ENCODE data around the gene ASB16. TPM values are rescaled to one million over a fixed set of nuclear protein-coding genes. Genes with fewer than 3 reads are reported as not detected.
A peak's percentile ranks its signal among the peaks of the same experiment; 100 is the strongest.

Gene ASB16
- total and polyA plus RNA-seq, 2 donors (not counting 3 experiments of a cell fraction or from before 2014, with no cell fraction given): not detected

DNA sequence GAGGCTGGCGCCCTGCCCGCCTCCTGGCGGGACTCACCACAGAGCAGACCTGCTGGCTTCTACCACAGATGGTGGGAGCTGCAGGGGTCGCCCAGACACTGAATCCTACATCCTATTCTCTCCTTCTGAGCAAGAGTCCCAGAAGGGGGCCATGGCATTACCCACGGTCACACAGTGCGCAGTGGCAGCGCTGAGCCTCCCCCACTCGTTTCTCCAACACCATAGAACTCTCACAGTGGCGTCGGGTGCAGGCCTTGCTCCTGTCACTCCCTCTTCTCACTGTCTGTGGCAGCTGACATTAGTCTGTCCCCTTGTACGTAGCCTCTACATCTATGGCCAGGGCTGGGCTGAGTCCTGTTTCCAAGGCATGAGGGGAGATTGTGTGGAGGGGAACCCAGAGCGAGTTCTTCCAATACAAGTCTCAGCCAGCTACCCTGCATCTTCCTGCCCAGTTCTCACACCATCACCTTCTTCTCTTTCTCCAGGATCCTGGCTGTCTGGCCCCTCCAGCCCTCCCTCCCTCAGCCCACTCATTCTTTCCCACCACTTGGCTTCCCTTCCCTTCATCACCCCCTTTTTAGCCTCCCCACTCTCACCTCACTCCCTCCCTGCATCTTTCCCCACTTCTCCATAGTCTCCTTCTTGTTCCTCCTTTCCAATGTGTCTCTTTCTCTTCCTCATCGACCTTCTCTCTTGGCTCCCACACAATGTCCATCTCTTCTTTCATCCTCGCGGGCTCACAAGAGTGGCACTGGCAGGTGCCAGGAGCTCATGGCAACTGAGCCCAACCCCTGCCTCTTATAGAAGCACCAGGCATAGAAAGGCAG, 43.1 kb downstream of the ASB16 start:
- H2AFZ ChIP-seq (ENCODE audit: low read depth, low read length): no peak overlapping the region
- CTCF ChIA-PET: interaction anchor here (0.9 to 4.5 kb wide), 5 partner anchors 8 to 132 kb away, joined by 3 to 37 read pairs (median 4); partner anchors contain the start of gene GRN
- H3K9me3 ChIP-seq (replicated peaks; ENCODE audit: control insufficient read depth, insufficient read depth, low read length): no peaks in the 10 kb centered on the region
- H3K4me1 ChIP-seq (ENCODE audit: control insufficient read depth, extremely low read depth, insufficient read depth, low read length): peaks cover 17% of the 10 kb centered on the region
- TF ChIP-seq POLR2A (IDR thresholded peaks at IDR 0.05; ENCODE audit: low read depth, low read length) (peak; percentile 42), POLR2AphosphoS5 (IDR thresholded peaks at IDR 0.05; ENCODE audit: insufficient read depth, low read depth, low read length) (no peak)
- no peak overlapping the region for H3K27ac ChIP-seq (ENCODE audit: insufficient read depth, low read depth, low read length)
- POLR2A ChIA-PET: no interaction called here
- no peaks in the 10 kb centered on the region for H3K9me1 ChIP-seq (replicated peaks; ENCODE audit: control insufficient read depth, extremely low read depth, insufficient read depth, low read length)
- H3K4me2 ChIP-seq (ENCODE audit: insufficient read depth, low read length): no peak overlapping the region
- no peaks in the 10 kb centered on the region for H3K27me3 ChIP-seq (ENCODE audit: control insufficient read depth in 2 of 2, insufficient read depth in 2 of 2, low read length in 2 of 2)
- intact Hi-C loops (cut with micrococcal nuclease) (no loop called here), dilution Hi-C loops (cut with MboI; ENCODE audit: extremely low pct_ligation_motif_present, low sequenced_read_pairs) (no loop called here)
- peaks cover 18% of the 10 kb centered on the region for H3K79me2 ChIP-seq (ENCODE audit: control insufficient read depth, insufficient read depth, low read length)
- H4K20me1 ChIP-seq (replicated peaks; ENCODE audit: control insufficient read depth, extremely low read depth, insufficient read depth, low read length): no peaks in the 10 kb centered on the region
- peaks cover 27 to 47% of the 10 kb centered on the region in 2 experiments for H3K36me3 ChIP-seq (ENCODE audit: control insufficient read depth in 2 of 2, extremely low read depth in 1 of 2, insufficient read depth in 2 of 2, low read length in 2 of 2)
- BruUV-seq (replicated peaks): no TSS peak
- H3K9ac ChIP-seq (replicated peaks; ENCODE audit: extremely low read depth, insufficient read depth, low read length): no peak overlapping the region
- FAIRE-seq (no peak), DNase-seq (ENCODE audit: low read depth, low spot score) (no peak)
- H3K4me3 ChIP-seq (replicated peaks in 1 of 3; ENCODE audit: insufficient read depth in 1 of 3, low read depth in 1 of 3, low read length in 3 of 3): no peak overlapping the region

DNA sequence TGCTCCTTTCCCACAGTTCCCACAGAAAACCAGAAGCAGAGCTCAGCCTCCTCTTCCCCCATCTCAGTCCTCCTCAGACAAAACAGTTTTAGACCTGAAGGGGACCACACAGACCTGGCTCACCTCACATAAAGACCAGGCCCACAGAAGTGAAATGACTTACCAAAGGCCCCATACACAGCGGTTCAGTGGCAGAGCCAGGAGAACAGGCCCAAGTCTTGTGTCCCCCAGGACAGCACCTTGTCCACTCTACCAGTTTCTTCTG, 43.7 kb downstream of the ASB16 start:
- no peak overlapping the region for H3K9ac ChIP-seq (replicated peaks; ENCODE audit: extremely low read depth, insufficient read depth, low read length)
- dilution Hi-C loops (cut with MboI; ENCODE audit: extremely low pct_ligation_motif_present, low sequenced_read_pairs): no loop called here
- H3K27ac ChIP-seq (ENCODE audit: insufficient read depth, low read depth, low read length): no peak overlapping the region
- no peak for FAIRE-seq
- no peak overlapping the region for H3K4me3 ChIP-seq (replicated peaks in 1 of 3; ENCODE audit: insufficient read depth in 1 of 3, low read depth in 1 of 3, low read length in 3 of 3)
- no peaks in the 10 kb centered on the region for H4K20me1 ChIP-seq (replicated peaks; ENCODE audit: control insufficient read depth, extremely low read depth, insufficient read depth, low read length)
- intact Hi-C loops (cut with micrococcal nuclease): no loop called here
- DNase-seq (ENCODE audit: low read depth, low spot score): no peak
- BruUV-seq (replicated peaks): no TSS peak
- TF ChIP-seq, protein P1, sequence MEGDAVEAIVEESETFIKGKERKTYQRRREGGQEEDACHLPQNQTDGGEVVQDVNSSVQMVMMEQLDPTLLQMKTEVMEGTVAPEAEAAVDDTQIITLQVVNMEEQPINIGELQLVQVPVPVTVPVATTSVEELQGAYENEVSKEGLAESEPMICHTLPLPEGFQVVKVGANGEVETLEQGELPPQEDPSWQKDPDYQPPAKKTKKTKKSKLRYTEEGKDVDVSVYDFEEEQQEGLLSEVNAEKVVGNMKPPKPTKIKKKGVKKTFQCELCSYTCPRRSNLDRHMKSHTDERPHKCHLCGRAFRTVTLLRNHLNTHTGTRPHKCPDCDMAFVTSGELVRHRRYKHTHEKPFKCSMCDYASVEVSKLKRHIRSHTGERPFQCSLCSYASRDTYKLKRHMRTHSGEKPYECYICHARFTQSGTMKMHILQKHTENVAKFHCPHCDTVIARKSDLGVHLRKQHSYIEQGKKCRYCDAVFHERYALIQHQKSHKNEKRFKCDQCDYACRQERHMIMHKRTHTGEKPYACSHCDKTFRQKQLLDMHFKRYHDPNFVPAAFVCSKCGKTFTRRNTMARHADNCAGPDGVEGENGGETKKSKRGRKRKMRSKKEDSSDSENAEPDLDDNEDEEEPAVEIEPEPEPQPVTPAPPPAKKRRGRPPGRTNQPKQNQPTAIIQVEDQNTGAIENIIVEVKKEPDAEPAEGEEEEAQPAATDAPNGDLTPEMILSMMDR (IDR thresholded peaks at IDR 0.05; ENCODE audit: extremely low read depth in 1 of 2, insufficient read depth in 1 of 2, low read depth in 1 of 2, low read length in 2 of 2): no peak
- TF ChIP-seq EZH2 (IDR thresholded peaks at IDR 0.05; ENCODE audit: borderline replicate concordance, low read depth, low read length, severe bottlenecking) (no peak), POLR2A (IDR thresholded peaks at IDR 0.05; ENCODE audit: low read depth, low read length) (no peak), MYC (IDR thresholded peaks at IDR 0.05; ENCODE audit: low read depth, low read length) (no peak), FOS (IDR thresholded peaks at IDR 0.05; ENCODE audit: borderline replicate concordance, insufficient read depth, low read length) (no peak), POLR2AphosphoS5 (IDR thresholded peaks at IDR 0.05; ENCODE audit: insufficient read depth, low read depth, low read length) (no peak), GATA2 (IDR thresholded peaks at IDR 0.05; ENCODE audit: insufficient read depth, insufficient read length, low read depth, low read length) (no peak), JUN (IDR thresholded peaks at IDR 0.05; ENCODE audit: borderline replicate concordance, insufficient read depth, insufficient read length, low read depth) (no peak)
- TF ChIP-seq, protein P2, sequence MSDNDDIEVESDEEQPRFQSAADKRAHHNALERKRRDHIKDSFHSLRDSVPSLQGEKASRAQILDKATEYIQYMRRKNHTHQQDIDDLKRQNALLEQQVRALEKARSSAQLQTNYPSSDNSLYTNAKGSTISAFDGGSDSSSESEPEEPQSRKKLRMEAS (IDR thresholded peaks at IDR 0.05; ENCODE audit: insufficient read depth, insufficient read length): no peak
- peaks cover 17% of the 10 kb centered on the region for H3K4me1 ChIP-seq (ENCODE audit: control insufficient read depth, extremely low read depth, insufficient read depth, low read length)
- H3K36me3 ChIP-seq (ENCODE audit: control insufficient read depth in 2 of 2, extremely low read depth in 1 of 2, insufficient read depth in 2 of 2, low read length in 2 of 2): peaks cover 27 to 44% of the 10 kb centered on the region in 2 experiments
- no peaks in the 10 kb centered on the region for H3K27me3 ChIP-seq (ENCODE audit: control insufficient read depth in 2 of 2, insufficient read depth in 2 of 2, low read length in 2 of 2)
- peaks cover 19% of the 10 kb centered on the region for H3K79me2 ChIP-seq (ENCODE audit: control insufficient read depth, insufficient read depth, low read length)
- no peak overlapping the region for H3K4me2 ChIP-seq (ENCODE audit: insufficient read depth, low read length)
- no peak overlapping the region for H2AFZ ChIP-seq (ENCODE audit: low read depth, low read length)
- no peaks in the 10 kb centered on the region for H3K9me1 ChIP-seq (replicated peaks; ENCODE audit: control insufficient read depth, extremely low read depth, insufficient read depth, low read length)
- ChIA-PET POLR2A (no interaction called here), CTCF (interaction anchor here (0.9 to 1.4 kb wide), 2 partner anchors 8 to 136 kb away, joined by 4 to 6 read pairs; no protein-coding TSS in a partner anchor)
- H3K9me3 ChIP-seq (replicated peaks; ENCODE audit: control insufficient read depth, insufficient read depth, low read length): no peaks in the 10 kb centered on the region

Data from endothelial cell of umbilical vein (primary cell).